HG03064 (cell line): ENCODE results near the gene ANP32B.
"Not testable (repeated sequence)": the region's sequence is repeated elsewhere in the genome, so short reads cannot be mapped to it uniquely, and the experiment has no call there.

Source experiments
- ATAC-seq: cut with Tn5 transposase; IDR thresholded peaks from one replicate; pipeline ENCODE4 v1.9.1; 2021; ENCODE audit warnings: low read depth; ENCODE audit not compliant: unreplicated experiment

The ANP32B gene

DNA sequence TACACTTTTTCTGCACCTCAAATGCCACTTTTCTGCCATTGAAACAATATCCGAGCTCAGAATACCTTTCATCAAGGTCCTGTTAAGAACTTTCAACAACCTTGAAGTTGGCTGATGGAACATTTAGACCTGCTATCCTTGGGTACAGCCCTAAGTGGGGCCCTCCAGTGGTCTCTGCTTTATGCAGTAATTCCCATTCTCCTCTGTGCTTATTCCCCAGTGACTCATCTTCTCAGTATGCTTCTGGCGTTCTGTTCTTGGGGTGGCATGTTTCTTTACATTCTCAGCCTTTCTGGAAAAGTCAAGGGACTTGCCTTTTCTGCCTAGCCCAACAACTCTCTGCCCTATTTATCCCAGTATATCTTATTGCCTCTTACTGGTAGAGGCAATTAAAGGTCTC is 7.1 kb downstream of the ANP32B start:
- no peak for ATAC-seq

DNA sequence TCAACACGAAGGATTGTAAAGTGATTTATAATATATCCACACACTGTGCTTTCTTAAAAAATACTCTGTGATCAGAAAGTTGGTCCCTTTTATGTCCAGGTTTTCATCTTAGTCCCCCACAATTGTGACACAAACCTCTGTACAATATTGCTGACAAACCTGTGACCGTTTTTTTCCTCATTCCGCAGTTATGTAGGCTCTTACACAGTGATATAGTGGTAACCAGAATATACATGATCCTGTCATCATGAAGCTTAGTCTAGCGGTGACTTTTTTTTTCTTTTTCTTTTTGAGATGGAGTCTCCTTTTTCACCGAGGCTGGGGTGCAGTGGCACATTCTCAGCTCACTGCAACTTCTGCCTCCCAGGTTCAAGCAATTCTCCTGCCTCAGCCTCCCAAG is 8.7 kb downstream of the ANP32B start:
- no peak for ATAC-seq

DNA sequence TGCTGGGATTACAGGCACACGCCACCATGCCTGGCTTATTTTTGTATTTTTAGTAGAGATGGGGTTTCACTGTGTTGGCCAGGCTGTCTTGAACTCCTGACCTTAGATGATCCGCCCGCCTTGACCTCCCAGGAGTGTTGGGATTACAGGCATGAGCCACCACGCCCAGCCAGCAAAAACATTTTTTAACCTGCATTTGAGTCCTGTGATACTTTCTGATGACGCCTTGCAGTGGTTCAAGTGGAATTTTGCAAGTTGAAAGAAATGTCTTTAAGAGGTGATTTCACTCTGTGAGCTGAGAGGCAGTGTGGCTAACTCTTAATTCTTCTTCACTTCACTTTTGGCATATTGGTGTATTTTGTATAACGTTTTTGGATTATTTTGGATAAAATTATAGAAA is 9.1 kb downstream of the ANP32B start:
- no peak for ATAC-seq

DNA sequence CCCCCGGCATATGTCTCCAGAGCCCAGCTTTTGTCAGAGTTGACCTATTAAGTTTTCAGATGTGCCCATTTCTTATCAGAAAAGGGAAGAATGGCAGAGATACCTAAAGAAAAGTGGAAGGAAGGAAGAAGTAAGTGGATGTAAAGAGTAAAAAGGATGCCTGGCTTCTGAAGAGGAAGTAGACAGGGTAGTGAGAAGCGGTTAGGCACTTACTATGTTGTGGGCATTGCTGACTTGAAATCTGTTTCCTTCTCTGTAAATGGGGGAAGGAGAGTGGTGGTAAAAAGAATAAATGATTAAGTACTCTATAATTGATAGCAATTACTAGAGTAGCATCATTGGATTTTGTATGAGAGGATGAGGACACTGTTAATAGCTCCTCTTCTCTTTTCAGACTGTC is 9.9 kb downstream of the ANP32B start:
- ATAC-seq: no peak

DNA sequence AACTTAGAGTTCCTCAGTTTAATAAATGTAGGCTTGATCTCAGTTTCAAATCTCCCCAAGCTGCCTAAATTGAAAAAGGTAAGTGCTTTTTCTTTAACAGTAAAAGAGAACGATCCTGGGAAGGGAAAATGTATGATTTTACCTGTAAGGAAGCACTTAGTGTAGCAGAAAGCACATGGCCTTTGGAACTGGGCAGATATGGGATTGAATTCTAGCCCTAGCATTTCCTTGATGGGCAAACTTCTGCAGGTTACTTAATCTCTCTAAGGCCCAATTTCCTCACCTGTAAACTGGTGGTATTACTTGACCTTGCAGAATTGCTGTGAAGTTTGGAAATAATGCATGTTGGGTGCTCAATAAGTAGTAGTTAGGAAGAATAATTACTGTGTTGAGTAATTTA is 11.6 kb downstream of the ANP32B start:
- ATAC-seq: no peak

DNA sequence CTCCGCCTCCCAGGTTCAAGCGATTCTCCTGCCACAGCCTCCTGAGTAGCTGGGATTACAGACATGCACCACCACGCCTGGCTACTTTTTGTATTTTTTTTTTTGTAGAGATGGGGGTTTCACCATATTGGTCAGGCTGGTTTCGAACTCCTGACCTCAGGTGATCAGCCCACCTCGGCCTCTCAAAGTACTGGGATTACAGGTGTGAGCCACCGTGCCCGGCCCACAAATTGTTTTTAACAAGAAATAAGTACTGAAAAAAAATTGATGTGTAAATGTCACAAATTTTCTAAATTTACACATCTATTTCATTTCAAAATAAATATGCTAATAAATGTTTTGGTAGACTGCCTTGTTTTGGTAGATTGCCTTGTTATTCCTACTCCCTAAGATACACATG is 13.5 kb downstream of the ANP32B start:
- not testable (repeated sequence) for ATAC-seq

- no peak for ATAC-seq
Observed at GRCh38 chr9:97997330-97998276, 14.5 kb downstream of the ANP32B start.

- no peak for ATAC-seq
Observed at GRCh38 chr9:98002808-98003207, 19.7 kb downstream of the ANP32B start.

- no peak for ATAC-seq
Observed at GRCh38 chr9:98006127-98006796, 23.1 kb downstream of the ANP32B start.

DNA sequence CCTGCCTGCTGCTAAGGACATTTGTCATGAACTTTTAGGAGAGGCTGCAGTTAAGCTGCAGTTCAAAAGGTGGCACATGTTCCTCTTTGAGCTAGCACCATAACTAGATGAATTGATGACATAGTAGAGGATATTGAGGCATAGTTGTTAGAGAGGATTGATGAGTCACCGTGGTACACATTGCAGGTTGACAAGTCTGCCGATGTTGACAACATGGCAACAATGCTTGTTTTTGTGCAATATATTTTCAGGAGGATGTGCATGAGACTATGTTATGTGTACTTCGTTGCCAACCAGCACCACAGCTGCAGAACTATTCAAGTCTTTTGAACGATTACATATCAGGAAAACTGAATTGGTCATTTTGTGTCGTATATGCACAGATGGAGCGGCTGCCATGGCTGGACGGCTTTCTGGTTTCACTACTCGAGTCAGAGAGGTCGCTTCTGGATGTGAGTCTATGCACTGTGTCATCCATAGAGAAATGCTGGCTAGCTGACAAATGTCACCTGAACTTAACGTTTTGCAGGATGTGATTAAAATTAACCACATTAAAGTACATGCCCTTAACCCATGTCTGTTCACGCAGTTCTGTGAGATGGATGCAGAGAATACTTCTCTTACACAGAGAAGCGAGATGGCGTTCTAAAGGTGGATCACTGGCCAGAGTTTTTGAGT is 24.2 kb downstream of the ANP32B start:
- no peak for ATAC-seq

DNA sequence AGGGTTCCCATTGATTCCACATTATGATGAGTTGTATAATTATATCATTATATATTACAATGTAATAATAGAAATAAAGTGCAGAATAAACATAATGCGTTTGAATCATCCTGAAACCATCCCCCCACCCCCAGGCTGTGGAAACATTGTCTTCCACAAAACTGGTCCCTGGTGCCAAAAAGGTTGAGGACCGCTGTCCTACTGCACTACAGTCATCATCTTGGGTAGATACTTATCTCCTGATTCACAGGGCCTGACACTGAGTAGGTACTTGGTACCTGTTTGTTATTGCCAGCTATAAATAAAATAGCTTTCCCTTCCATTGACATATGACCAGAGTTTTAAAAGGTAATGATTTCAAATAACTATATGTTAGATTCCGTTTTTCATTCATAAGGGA is 25.6 kb downstream of the ANP32B start:
- ATAC-seq: no peak

GRCh38 chr9:98009437-98009836 is 26.3 kb downstream of the ANP32B start:
- ATAC-seq: no peak

- no peak for ATAC-seq
Observed at GRCh38 chr9:98009936-98010335, 26.8 kb downstream of the ANP32B start.

GRCh38 chr9:98010445-98010844 is 27.3 kb downstream of the ANP32B start:
- ATAC-seq: no peak

- no peak for ATAC-seq
Observed at GRCh38 chr9:98011122-98011521, 28.0 kb downstream of the ANP32B start.

DNA sequence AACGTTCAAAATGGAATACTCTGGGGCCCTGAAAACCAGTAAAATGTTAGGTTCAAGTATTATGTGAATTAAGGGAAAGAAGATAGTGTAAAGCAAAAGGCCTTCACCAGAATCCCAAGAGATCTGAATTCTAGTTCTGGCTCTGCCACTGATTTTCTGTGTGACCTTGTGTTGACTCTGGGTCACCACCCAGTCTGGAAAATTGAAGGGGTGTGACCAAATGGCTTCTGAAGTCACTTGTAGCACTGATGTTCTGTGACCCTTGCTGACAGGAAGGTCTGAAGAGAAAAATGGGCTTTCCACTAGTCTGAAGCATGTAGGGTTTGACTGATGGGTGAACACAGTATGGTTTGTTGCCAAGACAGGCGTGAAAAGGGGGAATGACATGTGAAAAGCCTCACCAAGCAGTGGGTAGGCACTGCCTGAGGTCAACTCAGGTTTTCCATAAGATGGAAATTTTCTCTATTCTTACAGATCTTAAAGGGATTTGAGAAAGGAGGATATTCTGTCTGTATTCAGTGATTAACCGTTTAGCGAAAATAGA is 33.1 kb downstream of the ANP32B start:
- no peak for ATAC-seq

- no peak for ATAC-seq
Observed at GRCh38 chr9:98017306-98017705, 34.2 kb downstream of the ANP32B start.

GRCh38 chr9:98018347-98018746 is 35.2 kb downstream of the ANP32B start:
- ATAC-seq: no peak

GRCh38 chr9:98019098-98019497 is 36.0 kb downstream of the ANP32B start:
- ATAC-seq: no peak

GRCh38 chr9:98019869-98020268 is 36.7 kb downstream of the ANP32B start:
- not testable (repeated sequence) for ATAC-seq
